ENCODE measurements around the gene NOTCH2. TPM values are rescaled to one million over a fixed set of nuclear protein-coding genes. Genes with fewer than 3 reads are reported as not detected.
"Not testable (repeated sequence)": the region's sequence is repeated elsewhere in the genome, so short reads cannot be mapped to it uniquely, and the experiment has no call there.

The NOTCH2 gene
- total RNA-seq, 1 experiment from 2014 or later, result 140 TPM

GRCh38 chr1:119975582-119976254 lies 93.7 kb downstream of the NOTCH2 start:
- DNase-seq (ENCODE audit: low read depth), result not testable (repeated sequence)

- DNase-seq (ENCODE audit: low read depth), result no peak
These were observed 94.5 kb downstream of the NOTCH2 start for GRCh38 chr1:119975006-119975405.

GRCh38 chr1:119974013-119974412 lies 95.4 kb downstream of the NOTCH2 start:
- DNase-seq (ENCODE audit: low read depth), result no peak

- DNase-seq (ENCODE audit: low read depth), result no peak
These were observed 97.5 kb downstream of the NOTCH2 start for GRCh38 chr1:119971710-119972570.

GRCh38 chr1:119968601-119969000 lies 100.9 kb downstream of the NOTCH2 start:
- no peak for DNase-seq (ENCODE audit: low read depth)

- peak; percentile 79 for DNase-seq (ENCODE audit: low read depth)
These were observed 101.4 kb downstream of the NOTCH2 start for GRCh38 chr1:119968068-119968492.

GRCh38 chr1:119966681-119967080 lies 102.8 kb downstream of the NOTCH2 start:
- no peak for DNase-seq (ENCODE audit: low read depth)

- no peak for DNase-seq (ENCODE audit: low read depth)
These were observed 103.4 kb downstream of the NOTCH2 start for GRCh38 chr1:119966020-119966419.

- DNase-seq (ENCODE audit: low read depth), result peak; percentile 90
These were observed 104.6 kb downstream of the NOTCH2 start for GRCh38 chr1:119964673-119965363.

- no peak for DNase-seq (ENCODE audit: low read depth)
These were observed 107.0 kb downstream of the NOTCH2 start for GRCh38 chr1:119962296-119962968.

- DNase-seq (ENCODE audit: low read depth), result peak; percentile 34
These were observed 109.0 kb downstream of the NOTCH2 start for GRCh38 chr1:119960501-119960900.

GRCh38 chr1:119959268-119960220 lies 109.9 kb downstream of the NOTCH2 start:
- no peak for DNase-seq (ENCODE audit: low read depth)

- no peak for DNase-seq (ENCODE audit: low read depth)
These were observed 111.2 kb downstream of the NOTCH2 start for GRCh38 chr1:119958223-119958622.

GRCh38 chr1:119956306-119956705 lies 113.2 kb downstream of the NOTCH2 start:
- peak; percentile 74 for DNase-seq (ENCODE audit: low read depth)

- DNase-seq (ENCODE audit: low read depth), result no peak
These were observed 114.7 kb downstream of the NOTCH2 start for GRCh38 chr1:119954476-119955422.

GRCh38 chr1:119953266-119953998 lies 116.0 kb downstream of the NOTCH2 start:
- DNase-seq (ENCODE audit: low read depth), result no peak

GRCh38 chr1:119952496-119952895 lies 117.0 kb downstream of the NOTCH2 start:
- no peak for DNase-seq (ENCODE audit: low read depth)
